Measurements from ENCODE around the gene ACTG1. TPM values are rescaled to one million over a fixed set of nuclear protein-coding genes. Genes with fewer than 3 reads are reported as not detected.

The ACTG1 gene
- polyA plus RNA-seq = 1,000 to 10,000 TPM; 1,763 to 5,708 TPM

DNA sequence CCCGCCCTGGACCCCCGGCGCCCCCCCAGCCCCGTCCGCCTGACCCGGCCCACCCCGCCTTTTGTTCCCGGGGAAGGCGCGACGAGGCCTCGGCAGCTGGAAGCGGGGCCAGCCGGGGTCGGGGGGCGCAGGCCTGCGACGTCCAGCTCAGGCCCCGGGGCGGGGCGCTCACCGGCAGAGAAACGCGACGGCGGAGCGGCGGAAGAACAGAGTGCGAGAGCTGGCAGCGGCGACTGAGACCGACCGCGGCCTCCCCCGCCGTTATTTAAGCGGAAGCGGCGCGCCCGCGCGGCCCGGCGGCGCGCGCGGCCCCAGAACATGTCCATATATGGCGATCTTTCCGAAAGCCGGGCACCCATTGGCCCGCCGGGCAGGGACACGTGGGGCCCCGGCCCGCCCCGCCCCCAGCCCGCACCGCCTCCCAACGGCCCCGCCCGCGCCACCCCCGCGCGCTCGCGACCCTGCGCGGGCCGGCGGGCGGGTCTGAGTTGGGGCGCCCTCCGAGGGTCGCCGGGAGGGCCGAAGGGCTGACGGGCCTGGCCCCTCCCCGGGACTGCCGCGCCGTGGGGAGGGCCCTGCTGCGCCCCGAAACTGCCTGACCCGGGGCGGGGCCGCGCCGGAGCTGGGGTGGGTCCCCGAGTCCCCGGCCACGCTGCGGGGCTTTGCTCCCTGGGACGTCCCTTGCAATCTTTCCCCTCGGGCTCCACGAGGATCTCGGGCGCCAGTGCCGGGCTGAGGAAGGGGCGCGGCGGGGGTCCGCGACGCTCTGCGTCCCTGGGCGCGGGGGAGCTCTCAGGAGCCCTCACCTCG is at the start of gene ACTG1:
Gene ACTG1 (minus strand): TSS at position 238 of the 810 bp plus-strand sequence. CDS start 445 bp downstream, outside the sequence.
- 1% methylated on average over 92 to 111 of the region's 111 CpGs for WGBS, 2 donors
- H3K27ac ChIP-seq (ENCODE audit: low read depth in 2 of 2, low read length in 1 of 2) = peak within 1 kb of the TSS; percentile 100
- peaks cover 6% of the 10 kb centered on the region in 2 donors for H3K4me1 ChIP-seq (ENCODE audit: control insufficient read depth in 2 of 2, insufficient read depth in 2 of 2, low read length in 1 of 2)
- H3K9me3 ChIP-seq (ENCODE audit: control insufficient read depth in 2 of 2, insufficient read depth in 1 of 2, low read depth in 1 of 2, low read length in 1 of 2) = no peaks in the 10 kb centered on the region
- no peaks in the 10 kb centered on the region for H3K27me3 ChIP-seq (ENCODE audit: control insufficient read depth in 1 of 2, insufficient read depth in 2 of 2, low read length in 2 of 2)
- peaks cover 9 to 29% of the 10 kb centered on the region in 2 donors for H3K36me3 ChIP-seq (ENCODE audit: control insufficient read depth in 2 of 2, insufficient read depth in 2 of 2, low read length in 1 of 2)
- H3K4me3 ChIP-seq (ENCODE audit: low read depth in 1 of 2, low read length in 2 of 2) = peak within 1 kb of the TSS; percentile 77 to 80

DNA sequence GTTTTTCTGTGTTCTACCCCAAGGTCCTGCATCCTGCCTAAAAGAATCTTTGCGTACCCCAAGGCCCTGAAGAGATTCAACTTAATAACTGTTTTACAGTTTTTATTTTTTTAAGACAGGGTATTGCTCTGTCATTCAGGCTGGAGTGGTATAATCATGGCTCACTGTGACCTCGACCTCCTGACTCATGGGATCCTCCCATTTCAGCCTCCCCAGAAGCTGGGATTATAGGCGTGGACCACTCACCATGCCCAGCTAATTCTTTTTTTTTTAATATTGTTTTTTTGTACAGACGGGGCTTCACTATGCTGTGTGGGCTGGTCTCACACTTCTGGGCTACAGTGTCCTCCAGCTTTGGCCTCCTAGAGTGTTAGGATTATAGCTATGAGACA is 48.9 kb upstream of the ACTG1 start:
- Histone ChIP-seq H3K9me3 (ENCODE audit: control insufficient read depth in 2 of 2, insufficient read depth in 1 of 2, low read depth in 1 of 2, low read length in 1 of 2) (no peaks in the 10 kb centered on the region), H3K4me1 (ENCODE audit: control insufficient read depth in 2 of 2, insufficient read depth in 2 of 2, low read length in 1 of 2) (peaks cover 0 to 2% of the 10 kb centered on the region in 2 donors), H3K27ac (ENCODE audit: low read depth in 2 of 2, low read length in 1 of 2) (no peak overlapping the region), H3K27me3 (ENCODE audit: control insufficient read depth in 1 of 2, insufficient read depth in 2 of 2, low read length in 2 of 2) (no peaks in the 10 kb centered on the region), H3K36me3 (ENCODE audit: control insufficient read depth in 2 of 2, insufficient read depth in 2 of 2, low read length in 1 of 2) (peaks cover 6 to 52% of the 10 kb centered on the region in 2 donors), H3K4me3 (ENCODE audit: low read depth in 1 of 2, low read length in 2 of 2) (no peak overlapping the region)
- 88 to 89% methylated on average over 4 of the region's 4 CpGs for WGBS, 2 donors

- no peaks in the 10 kb centered on the region for H3K9me3 ChIP-seq (ENCODE audit: control insufficient read depth in 2 of 2, insufficient read depth in 1 of 2, low read depth in 1 of 2, low read length in 1 of 2)
- peaks cover 2 to 38% of the 10 kb centered on the region in 2 donors for H3K36me3 ChIP-seq (ENCODE audit: control insufficient read depth in 2 of 2, insufficient read depth in 2 of 2, low read length in 1 of 2)
- H3K27me3 ChIP-seq (ENCODE audit: control insufficient read depth in 1 of 2, insufficient read depth in 2 of 2, low read length in 2 of 2) = no peaks in the 10 kb centered on the region
- no peak overlapping the region for H3K4me3 ChIP-seq (ENCODE audit: low read depth in 1 of 2, low read length in 2 of 2)
- H3K27ac ChIP-seq (ENCODE audit: low read depth in 2 of 2, low read length in 1 of 2) = no peak overlapping the region
- WGBS, 2 donors = 80 to 87% methylated on average over 26 to 27 of the region's 27 CpGs
- no peaks in the 10 kb centered on the region for H3K4me1 ChIP-seq (ENCODE audit: control insufficient read depth in 2 of 2, insufficient read depth in 2 of 2, low read length in 1 of 2)
Measured at GRCh38 chr17:81558941-81559806, 46.6 kb upstream of the ACTG1 start.

DNA sequence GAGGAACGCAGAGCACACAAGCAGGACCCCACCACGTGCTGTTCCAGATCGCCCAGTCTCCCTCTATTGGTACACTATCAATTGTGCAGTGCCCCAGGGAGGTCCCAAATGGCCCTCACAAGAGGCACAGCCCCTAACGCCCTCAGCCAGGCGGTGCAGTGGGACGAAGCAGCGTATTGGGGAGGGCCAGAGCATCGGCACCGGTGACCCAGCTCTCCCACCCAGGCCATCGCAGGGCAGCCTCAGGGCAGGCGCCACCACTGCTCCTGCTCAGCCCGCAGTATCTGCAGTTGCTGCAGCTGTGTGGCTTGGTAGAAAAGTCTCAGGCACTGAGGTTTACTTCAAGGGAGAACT is 45.5 kb upstream of the ACTG1 start:
- H3K36me3 ChIP-seq (ENCODE audit: control insufficient read depth in 2 of 2, insufficient read depth in 2 of 2, low read length in 1 of 2) = peaks cover 2 to 36% of the 10 kb centered on the region in 2 donors
- H3K4me3 ChIP-seq (ENCODE audit: low read depth in 1 of 2, low read length in 2 of 2) = no peak overlapping the region
- H3K4me1 ChIP-seq (ENCODE audit: control insufficient read depth in 2 of 2, insufficient read depth in 2 of 2, low read length in 1 of 2) = peaks cover 0 to 10% of the 10 kb centered on the region in 2 donors
- 91% methylated on average over 12 of the region's 12 CpGs for WGBS, 2 donors
- H3K27ac ChIP-seq (ENCODE audit: low read depth in 2 of 2, low read length in 1 of 2) = no peak overlapping the region
- H3K9me3 ChIP-seq (ENCODE audit: control insufficient read depth in 2 of 2, insufficient read depth in 1 of 2, low read depth in 1 of 2, low read length in 1 of 2) = no peaks in the 10 kb centered on the region
- no peaks in the 10 kb centered on the region for H3K27me3 ChIP-seq (ENCODE audit: control insufficient read depth in 1 of 2, insufficient read depth in 2 of 2, low read length in 2 of 2)

- Histone ChIP-seq H3K27me3 (ENCODE audit: control insufficient read depth in 1 of 2, insufficient read depth in 2 of 2, low read length in 2 of 2) (no peaks in the 10 kb centered on the region), H3K4me1 (ENCODE audit: control insufficient read depth in 2 of 2, insufficient read depth in 2 of 2, low read length in 1 of 2) (peaks cover 0 to 10% of the 10 kb centered on the region in 2 donors), H3K36me3 (ENCODE audit: control insufficient read depth in 2 of 2, insufficient read depth in 2 of 2, low read length in 1 of 2) (peaks cover 2 to 36% of the 10 kb centered on the region in 2 donors), H3K9me3 (ENCODE audit: control insufficient read depth in 2 of 2, insufficient read depth in 1 of 2, low read depth in 1 of 2, low read length in 1 of 2) (no peaks in the 10 kb centered on the region), H3K27ac (ENCODE audit: low read depth in 2 of 2, low read length in 1 of 2) (no peak overlapping the region), H3K4me3 (ENCODE audit: low read depth in 1 of 2, low read length in 2 of 2) (no peak overlapping the region)
- 81 to 85% methylated on average over 21 of the region's 21 CpGs for WGBS, 2 donors
Measured at GRCh38 chr17:81557276-81558114, 44.9 kb upstream of the ACTG1 start.

DNA sequence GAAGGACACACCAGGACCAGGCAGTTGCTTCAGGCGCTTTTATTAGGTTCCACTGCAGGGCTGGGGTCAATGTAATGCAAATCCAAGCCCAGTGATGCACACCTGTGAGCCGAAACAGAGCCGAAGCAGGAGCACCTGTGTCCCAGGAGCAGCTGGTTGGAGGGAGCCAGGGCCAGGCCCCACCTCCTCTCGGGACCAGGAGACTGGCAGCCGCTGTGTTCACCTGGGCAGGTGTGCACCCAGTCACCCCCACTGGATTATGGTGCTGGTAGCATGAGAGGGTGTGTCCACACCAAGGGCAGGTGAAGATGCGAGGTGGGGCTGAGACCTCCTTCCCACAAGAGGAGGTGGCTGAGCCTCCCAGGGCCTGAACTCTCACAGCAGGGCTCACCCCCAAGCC is 44.3 kb upstream of the ACTG1 start:
- no peak overlapping the region for H3K27ac ChIP-seq (ENCODE audit: low read depth in 2 of 2, low read length in 1 of 2)
- H3K4me1 ChIP-seq (ENCODE audit: control insufficient read depth in 2 of 2, insufficient read depth in 2 of 2, low read length in 1 of 2) = peaks cover 0 to 10% of the 10 kb centered on the region in 2 donors
- 76 to 89% methylated on average over 6 of the region's 6 CpGs for WGBS, 2 donors
- H3K36me3 ChIP-seq (ENCODE audit: control insufficient read depth in 2 of 2, insufficient read depth in 2 of 2, low read length in 1 of 2) = peaks cover 2 to 34% of the 10 kb centered on the region in 2 donors
- H3K4me3 ChIP-seq (ENCODE audit: low read depth in 1 of 2, low read length in 2 of 2) = no peak overlapping the region
- no peaks in the 10 kb centered on the region for H3K27me3 ChIP-seq (ENCODE audit: control insufficient read depth in 1 of 2, insufficient read depth in 2 of 2, low read length in 2 of 2)
- H3K9me3 ChIP-seq (ENCODE audit: control insufficient read depth in 2 of 2, insufficient read depth in 1 of 2, low read depth in 1 of 2, low read length in 1 of 2) = no peaks in the 10 kb centered on the region

DNA sequence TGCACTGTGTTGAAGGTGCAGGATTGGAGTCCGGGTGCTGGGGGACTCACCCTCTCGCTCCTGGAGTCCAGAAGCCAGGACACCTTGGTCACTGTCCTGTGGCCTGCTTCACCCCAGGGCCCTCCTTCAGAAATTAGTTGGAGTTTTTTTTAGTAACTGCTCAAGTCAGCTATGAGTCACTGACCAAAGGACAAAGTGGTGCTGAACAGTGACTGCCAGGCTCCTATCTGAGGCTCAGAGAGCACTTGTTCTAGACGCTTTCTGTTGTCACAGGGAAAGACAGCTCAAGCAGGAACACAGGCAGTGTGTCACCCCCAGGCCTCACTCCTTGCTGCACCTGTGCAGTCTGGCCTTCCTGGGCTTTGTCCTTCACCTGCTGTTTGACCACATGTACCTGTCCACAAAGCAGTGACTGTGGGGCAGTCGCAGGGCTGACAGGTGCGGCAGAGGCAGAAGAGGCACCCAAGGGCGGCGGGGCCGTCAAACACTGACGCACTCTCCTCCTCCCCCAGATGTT is 43.6 kb upstream of the ACTG1 start:
- WGBS, 2 donors = 87 to 89% methylated on average over 9 of the region's 9 CpGs
- H3K27ac ChIP-seq (ENCODE audit: low read depth in 2 of 2, low read length in 1 of 2) = no peak overlapping the region
- H3K36me3 ChIP-seq (ENCODE audit: control insufficient read depth in 2 of 2, insufficient read depth in 2 of 2, low read length in 1 of 2) = peaks cover 2 to 31% of the 10 kb centered on the region in 2 donors
- H3K4me1 ChIP-seq (ENCODE audit: control insufficient read depth in 2 of 2, insufficient read depth in 2 of 2, low read length in 1 of 2) = peaks cover 0 to 13% of the 10 kb centered on the region in 2 donors
- no peak overlapping the region for H3K4me3 ChIP-seq (ENCODE audit: low read depth in 1 of 2, low read length in 2 of 2)
- no peaks in the 10 kb centered on the region for H3K9me3 ChIP-seq (ENCODE audit: control insufficient read depth in 2 of 2, insufficient read depth in 1 of 2, low read depth in 1 of 2, low read length in 1 of 2)
- no peaks in the 10 kb centered on the region for H3K27me3 ChIP-seq (ENCODE audit: control insufficient read depth in 1 of 2, insufficient read depth in 2 of 2, low read length in 2 of 2)

- no peaks in the 10 kb centered on the region for H3K9me3 ChIP-seq (ENCODE audit: control insufficient read depth in 2 of 2, insufficient read depth in 1 of 2, low read depth in 1 of 2, low read length in 1 of 2)
- no peaks in the 10 kb centered on the region for H3K27me3 ChIP-seq (ENCODE audit: control insufficient read depth in 1 of 2, insufficient read depth in 2 of 2, low read length in 2 of 2)
- H3K4me3 ChIP-seq (ENCODE audit: low read depth in 1 of 2, low read length in 2 of 2) = peak overlapping the region in 1 of 2 donors; percentile 76
- peak overlapping the region; percentile 70 to 92 for H3K27ac ChIP-seq (ENCODE audit: low read depth in 2 of 2, low read length in 1 of 2)
- WGBS, 2 donors = 29 to 30% methylated on average over 24 of the region's 24 CpGs
- peaks cover 0 to 18% of the 10 kb centered on the region in 2 donors for H3K4me1 ChIP-seq (ENCODE audit: control insufficient read depth in 2 of 2, insufficient read depth in 2 of 2, low read length in 1 of 2)
- peaks cover 2 to 39% of the 10 kb centered on the region in 2 donors for H3K36me3 ChIP-seq (ENCODE audit: control insufficient read depth in 2 of 2, insufficient read depth in 2 of 2, low read length in 1 of 2)
Measured at GRCh38 chr17:81553616-81554181, 41.1 kb upstream of the ACTG1 start.

Measured in esophagus (tissue), 2 donors.